ENCODE results near the gene VHLL. TPM values are rescaled to one million over a fixed set of nuclear protein-coding genes. Genes with fewer than 3 reads are reported as not detected.

VHLL gene
- polyA plus RNA-seq, 4 donors = 0.24 TPM; not detected in 3

- DNase-seq (ENCODE audit: low read depth in 4 of 4, low spot score in 3 of 4) = no peak
Measured at GRCh38 chr1:156259805-156260204, 39.3 kb downstream of the VHLL start.

- no peak for DNase-seq (ENCODE audit: low read depth in 4 of 4, low spot score in 3 of 4)
Measured at GRCh38 chr1:156258859-156259258, 40.2 kb downstream of the VHLL start.

- DNase-seq (ENCODE audit: low read depth in 4 of 4, low spot score in 3 of 4) = no peak
Measured at GRCh38 chr1:156257711-156258110, 41.4 kb downstream of the VHLL start.

- no peak for DNase-seq (ENCODE audit: low read depth in 4 of 4, low spot score in 3 of 4)
Measured at GRCh38 chr1:156253634-156254033, 45.5 kb downstream of the VHLL start.

- no peak for DNase-seq (ENCODE audit: low read depth in 4 of 4, low spot score in 3 of 4)
Measured at GRCh38 chr1:156251527-156251926, 47.6 kb downstream of the VHLL start.

- no peak for DNase-seq (ENCODE audit: low read depth in 4 of 4, low spot score in 3 of 4)
Measured at GRCh38 chr1:156249593-156249992, 49.5 kb downstream of the VHLL start.

Other genes with a start within 250 kb of the VHLL start
- gene UBQLN4, start 245.5 kb downstream of the VHLL start, polyA plus RNA-seq (ENCODE audit: insufficient read length in 4 of 4) = 10 to 100 TPM; 48.6 to 56.0 (median 52.2) TPM
- 10 to 100 TPM; 50.1 to 69.4 (median 54.7) TPM for gene LAMTOR2, start 244.5 kb downstream of the VHLL start, polyA plus RNA-seq (ENCODE audit: insufficient read length in 4 of 4)
- gene RAB25, start 238.1 kb downstream of the VHLL start, polyA plus RNA-seq (ENCODE audit: insufficient read length in 4 of 4) = 10 to 100 TPM; 51.6 to 65.8 (median 57.7) TPM
- 10 to 100 TPM; 42.9 to 50.2 (median 46.4) TPM for gene MEX3A, start 216.8 kb downstream of the VHLL start, polyA plus RNA-seq (ENCODE audit: insufficient read length in 4 of 4)
- 100 to 1,000 TPM in 1 of 4 donors, 10 to 100 TPM in 3; 78.9 to 123 (median 90.4) TPM for gene LMNA, start 184.6 kb downstream of the VHLL start, polyA plus RNA-seq (ENCODE audit: insufficient read length in 4 of 4)
- 10 to 100 TPM; 18.2 to 27.1 (median 21.5) TPM for gene SEMA4A, start 145.7 kb downstream of the VHLL start, polyA plus RNA-seq (ENCODE audit: insufficient read length in 4 of 4)
- 10 to 100 TPM; 26.9 to 32.7 (median 30.7) TPM for gene SLC25A44, start 105.2 kb downstream of the VHLL start, polyA plus RNA-seq (ENCODE audit: insufficient read length in 4 of 4)
- gene PMF1, start 86.3 kb downstream of the VHLL start, polyA plus RNA-seq (ENCODE audit: insufficient read length in 4 of 4) = 10 to 100 TPM; 85.7 to 87.8 (median 86.9) TPM
- gene BGLAP, start 57.1 kb downstream of the VHLL start, polyA plus RNA-seq (ENCODE audit: insufficient read length in 4 of 4) = 1 to 10 TPM; 1.5 to 3.7 (median 2.3) TPM
- 1 to 10 TPM; 2.5 to 5.0 (median 3.8) TPM for gene PAQR6, start 51.3 kb downstream of the VHLL start, polyA plus RNA-seq (ENCODE audit: insufficient read length in 4 of 4)
- 10 to 100 TPM; 60.8 to 64.6 (median 62.6) TPM for gene SMG5, start 16.5 kb downstream of the VHLL start, polyA plus RNA-seq (ENCODE audit: insufficient read length in 4 of 4)
- gene TMEM79, start 15.0 kb downstream of the VHLL start, polyA plus RNA-seq (ENCODE audit: insufficient read length in 4 of 4) = 1 to 10 TPM; 4.8 to 7.5 (median 6.3) TPM
- 10 to 100 TPM; 57.3 to 70.0 (median 63.4) TPM for gene GLMP, start 3.6 kb downstream of the VHLL start, polyA plus RNA-seq (ENCODE audit: insufficient read length in 4 of 4)
- gene CCT3, start 39.0 kb upstream of the VHLL start, polyA plus RNA-seq (ENCODE audit: insufficient read length in 4 of 4) = 100 to 1,000 TPM; 313 to 349 (median 342) TPM
- gene TSACC, start 39.2 kb upstream of the VHLL start, polyA plus RNA-seq (ENCODE audit: insufficient read length in 4 of 4) = 1 to 10 TPM in 2 of 4 donors, under 1 TPM in 2; 0.62 to 1.7 (median 0.94) TPM
- gene RHBG, start 69.9 kb upstream of the VHLL start, polyA plus RNA-seq (ENCODE audit: insufficient read length in 4 of 4) = 10 to 100 TPM; 11.7 to 17.3 (median 13.4) TPM
- gene MEF2D, start 201.5 kb upstream of the VHLL start, polyA plus RNA-seq (ENCODE audit: insufficient read length in 4 of 4) = 10 to 100 TPM; 23.3 to 24.8 (median 24.3) TPM